Left renal pelvis (tissue), 4 donors: Measurements from ENCODE around the gene MORN1. TPM values are rescaled to one million over a fixed set of nuclear protein-coding genes. Genes with fewer than 3 reads are reported as not detected.

Experiments
- DNase-seq, 4 donors: peaks; one replicate each; pipeline ENCODE4 v3.0.0-alpha.2; 2013; ENCODE audit warnings: low read depth in 4 of 4, low spot score in 3 of 4
- polyA plus RNA-seq, 4 donors: library from polyadenylated mRNA; unstranded; fragments of 120-200 nt; gene quantifications; one replicate each; pipeline ENCODE4 v1.2.1, GENCODE V29; 2013; ENCODE audit not compliant: insufficient read length in 4 of 4

MORN1 gene
- polyA plus RNA-seq, 4 donors, result 7.9 to 16.7 (median 11.1) TPM

DNA sequence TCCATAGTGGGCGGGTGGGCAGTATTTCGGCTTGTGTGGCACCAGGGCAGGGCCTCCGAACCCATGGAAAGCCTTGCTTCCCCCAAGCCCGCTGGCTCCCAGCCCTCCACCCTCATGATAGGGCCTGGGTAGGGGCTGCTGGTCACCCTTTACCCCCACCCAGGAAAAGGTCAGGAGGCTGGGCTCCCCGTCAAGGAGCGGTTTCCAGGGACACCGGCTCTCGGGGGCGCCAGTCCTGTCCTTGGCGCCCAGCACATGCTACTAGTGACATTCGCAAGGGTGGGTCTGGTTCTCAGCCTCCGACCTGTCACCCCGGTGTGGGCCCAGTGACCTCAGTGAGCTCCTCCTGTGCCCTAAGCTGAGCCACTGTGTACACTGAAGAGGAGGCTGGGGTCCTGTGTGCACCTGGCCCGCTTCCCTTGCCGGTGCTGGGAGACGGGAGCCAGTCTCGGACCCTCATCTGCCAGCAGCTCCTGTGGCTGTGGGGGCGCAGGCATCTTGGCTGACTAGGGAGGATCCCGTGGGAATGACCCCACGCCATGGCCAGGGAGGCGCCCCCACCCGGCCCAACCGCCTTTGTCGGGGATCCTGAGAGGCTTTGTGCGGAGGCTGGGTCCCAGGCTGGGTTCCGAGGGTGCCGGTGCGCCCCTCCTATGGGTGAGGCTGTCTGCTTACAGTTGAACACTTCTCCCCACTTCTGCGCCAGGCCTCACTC lies 108.6 kb downstream of the MORN1 start:
- DNase-seq, result no peak

DNA sequence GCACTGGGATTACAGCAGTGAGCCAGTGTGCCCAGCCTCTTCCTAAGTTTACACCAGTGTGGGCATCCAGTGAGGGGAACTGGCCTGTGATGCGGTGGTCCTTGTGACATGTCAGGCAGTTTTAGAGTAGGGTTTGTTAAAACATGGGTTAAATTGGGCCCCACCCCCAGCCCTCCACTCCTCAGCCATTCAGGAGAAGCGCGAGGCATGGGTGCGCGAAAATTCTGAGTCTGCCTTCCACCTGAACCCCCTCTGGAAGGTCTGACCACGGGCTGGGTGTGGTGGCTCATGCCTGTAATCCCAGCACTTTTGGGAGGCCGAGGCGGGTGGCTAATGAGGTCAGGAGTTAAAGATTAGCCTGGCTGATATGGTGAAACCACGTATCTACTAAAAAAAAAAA lies 111.5 kb downstream of the MORN1 start:
- no peak for DNase-seq

GRCh38 chr1:2279210-2279639 lies 112.1 kb downstream of the MORN1 start:
- DNase-seq, result peak; percentile 83 to 93 (median 88)

DNA sequence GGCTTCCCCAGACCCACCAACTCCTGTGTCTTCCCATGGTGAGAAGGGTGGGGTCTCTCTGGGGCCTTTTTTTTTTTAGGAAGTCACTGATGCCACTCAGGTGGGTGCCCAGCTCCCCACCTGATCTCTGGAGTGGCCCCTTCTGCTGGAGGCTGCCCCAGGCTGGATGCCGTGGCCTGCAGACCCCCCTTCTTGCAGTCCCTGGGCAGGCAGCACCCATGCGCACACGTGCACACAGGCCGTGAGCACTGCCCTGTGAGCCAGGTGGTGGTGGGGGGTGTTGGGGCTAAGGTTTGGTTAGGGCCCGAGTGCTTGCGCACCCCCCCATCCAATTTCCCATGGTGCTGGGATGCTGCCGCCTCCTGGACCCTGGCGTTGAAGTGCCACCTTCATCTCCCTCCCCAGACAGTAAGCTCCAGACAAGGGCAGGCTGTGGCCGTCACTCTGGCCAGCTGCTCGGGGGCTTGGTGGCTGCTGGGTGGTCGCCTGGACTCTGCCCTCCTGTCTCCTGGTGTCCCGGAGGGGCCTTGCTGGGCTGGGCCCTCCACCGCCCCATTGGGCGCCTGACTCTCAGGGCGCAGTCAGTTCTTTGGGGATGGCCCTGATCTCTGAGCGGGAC lies 112.7 kb downstream of the MORN1 start:
- no peak for DNase-seq

DNA sequence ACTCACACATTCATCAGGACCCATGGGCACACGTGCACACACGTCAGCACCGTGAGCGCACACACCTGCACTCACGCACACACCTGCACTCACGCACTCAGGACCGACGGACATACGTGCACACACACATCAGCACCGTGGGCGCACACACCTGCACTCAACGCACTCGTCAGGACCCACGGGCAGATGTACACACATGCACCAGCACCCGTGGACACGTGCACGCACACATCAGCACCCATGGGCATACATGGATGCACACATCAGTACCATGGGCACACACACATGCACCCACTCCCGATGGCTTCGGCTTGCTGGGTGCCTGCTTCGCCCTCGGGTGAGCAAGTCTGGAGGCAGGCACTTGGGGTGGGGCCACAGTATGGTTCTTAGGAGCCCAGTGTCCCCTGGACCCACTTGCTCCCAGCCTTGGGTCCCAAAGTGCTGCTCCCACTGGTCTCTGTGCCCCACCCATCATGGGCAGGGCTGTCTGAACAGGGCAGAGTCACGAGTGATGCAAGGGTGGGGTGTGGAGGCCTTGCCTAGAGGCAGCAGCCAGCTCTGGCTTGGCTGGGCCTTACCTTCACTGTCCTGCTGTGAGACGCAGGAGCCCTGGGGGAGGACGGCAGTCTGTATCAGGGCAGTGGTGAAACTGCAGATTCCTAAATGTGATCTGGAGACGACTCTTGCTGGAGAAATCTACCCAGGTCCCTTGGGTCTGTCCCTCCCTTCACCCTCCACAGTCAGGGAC lies 113.4 kb downstream of the MORN1 start:
- DNase-seq, result no peak

DNA sequence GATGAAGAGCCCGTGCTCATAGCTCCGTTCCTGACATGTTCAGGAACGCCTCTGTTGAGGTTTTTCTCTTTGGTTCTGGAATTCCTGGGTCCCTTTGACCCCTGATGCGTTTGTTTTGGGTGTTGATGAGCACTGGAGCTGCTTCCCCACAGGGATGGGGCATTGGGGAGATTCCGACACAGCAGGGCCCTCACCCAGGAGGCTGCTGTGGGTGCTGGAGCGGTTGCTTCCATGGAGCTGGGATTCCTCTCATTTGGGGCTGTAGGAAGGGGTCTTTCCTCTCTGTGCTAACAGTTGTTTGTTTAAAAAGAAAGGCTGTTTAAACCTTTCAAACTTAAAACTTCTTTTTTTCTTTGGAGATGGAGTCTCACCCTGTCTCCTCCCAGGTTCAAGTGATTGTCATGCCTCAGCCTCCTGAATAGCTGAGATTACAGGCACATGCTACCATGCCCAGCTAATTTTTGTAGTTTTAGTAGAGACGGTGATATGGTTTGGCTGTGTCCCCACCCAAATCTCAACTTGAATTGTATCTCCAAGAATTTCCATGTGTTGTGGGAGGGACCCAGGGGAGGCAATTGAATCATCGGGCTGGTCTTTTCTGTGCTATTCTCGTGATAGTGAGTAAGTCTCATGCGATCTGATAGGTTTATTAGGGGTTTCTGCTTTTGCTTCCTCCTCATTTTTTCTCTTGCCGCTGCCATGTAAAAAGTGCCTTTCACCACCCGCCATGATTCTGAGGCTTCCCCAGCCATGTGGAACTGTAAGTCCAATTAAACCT lies 114.4 kb downstream of the MORN1 start:
- DNase-seq, result no peak

- DNase-seq, result no peak
Observed at GRCh38 chr1:2275796-2276536, 115.4 kb downstream of the MORN1 start.

GRCh38 chr1:2274929-2275475 lies 116.4 kb downstream of the MORN1 start:
- no peak for DNase-seq

DNA sequence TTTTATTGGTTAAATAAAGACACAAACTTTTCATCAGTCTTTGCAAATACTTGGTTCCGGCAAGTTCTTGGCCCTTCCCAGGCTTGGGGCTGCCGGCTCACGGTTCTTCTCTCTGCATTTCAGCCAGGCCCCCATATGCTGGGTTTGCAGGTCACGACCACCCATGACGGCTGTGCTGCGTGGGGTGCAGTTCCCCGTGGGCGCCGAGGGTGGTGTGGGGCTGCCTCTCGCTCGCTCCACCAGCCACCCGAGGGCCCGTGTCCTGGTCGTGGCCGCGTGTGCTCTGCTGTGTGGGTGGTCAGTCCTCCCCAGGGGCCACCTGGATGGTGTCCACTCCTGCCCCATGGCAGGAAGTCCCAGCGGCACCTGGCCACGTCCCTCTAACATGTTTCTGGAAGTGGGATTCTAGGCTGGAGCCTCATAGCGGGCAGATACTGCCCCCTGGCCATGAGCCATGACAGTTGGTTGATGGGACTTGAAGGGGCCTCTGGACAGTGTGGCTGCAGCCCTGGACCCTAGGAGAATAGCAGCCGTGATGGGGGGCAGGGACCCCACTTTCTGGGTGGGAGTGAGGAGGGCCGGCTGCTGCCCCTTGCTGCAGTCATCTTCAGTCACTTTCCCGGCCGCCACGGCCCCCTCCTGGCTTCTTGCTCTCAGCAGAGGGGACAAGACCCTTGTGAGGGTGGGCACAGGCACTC lies 117.0 kb downstream of the MORN1 start:
- DNase-seq, result no peak

DNA sequence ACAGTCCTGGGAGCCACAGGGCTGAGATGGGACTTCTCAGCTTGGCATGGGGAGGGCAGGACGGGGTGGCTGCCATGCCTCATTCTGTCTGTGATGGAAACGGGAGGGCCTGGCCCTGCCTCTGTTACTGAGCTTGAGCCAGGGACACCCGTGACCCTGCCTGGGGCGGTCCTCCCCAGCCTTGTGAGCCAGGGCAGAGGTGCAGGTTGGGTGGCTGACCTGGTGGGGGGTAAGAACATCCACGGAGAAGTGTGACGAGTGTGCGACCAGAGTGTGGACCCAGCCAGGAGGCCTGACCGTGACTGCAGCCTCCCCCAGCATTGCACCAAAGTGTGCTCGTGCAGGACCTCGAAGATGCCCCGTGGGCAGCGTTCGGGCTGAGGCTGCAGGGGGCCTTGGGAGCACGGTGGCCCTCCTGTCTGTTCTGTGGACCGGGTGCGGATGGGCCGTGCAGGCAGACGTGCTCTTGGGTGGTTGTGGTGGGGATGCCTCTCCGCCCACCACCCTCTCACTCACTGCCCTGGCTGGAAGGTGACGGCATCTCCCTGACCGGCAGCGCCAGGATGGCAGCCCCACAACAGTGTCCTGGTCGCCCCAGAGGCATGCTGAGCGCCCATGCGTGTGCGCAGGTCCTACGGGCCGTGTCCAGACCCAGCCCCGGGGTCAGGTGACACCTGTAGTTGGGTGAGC lies 117.8 kb downstream of the MORN1 start:
- no peak for DNase-seq

DNA sequence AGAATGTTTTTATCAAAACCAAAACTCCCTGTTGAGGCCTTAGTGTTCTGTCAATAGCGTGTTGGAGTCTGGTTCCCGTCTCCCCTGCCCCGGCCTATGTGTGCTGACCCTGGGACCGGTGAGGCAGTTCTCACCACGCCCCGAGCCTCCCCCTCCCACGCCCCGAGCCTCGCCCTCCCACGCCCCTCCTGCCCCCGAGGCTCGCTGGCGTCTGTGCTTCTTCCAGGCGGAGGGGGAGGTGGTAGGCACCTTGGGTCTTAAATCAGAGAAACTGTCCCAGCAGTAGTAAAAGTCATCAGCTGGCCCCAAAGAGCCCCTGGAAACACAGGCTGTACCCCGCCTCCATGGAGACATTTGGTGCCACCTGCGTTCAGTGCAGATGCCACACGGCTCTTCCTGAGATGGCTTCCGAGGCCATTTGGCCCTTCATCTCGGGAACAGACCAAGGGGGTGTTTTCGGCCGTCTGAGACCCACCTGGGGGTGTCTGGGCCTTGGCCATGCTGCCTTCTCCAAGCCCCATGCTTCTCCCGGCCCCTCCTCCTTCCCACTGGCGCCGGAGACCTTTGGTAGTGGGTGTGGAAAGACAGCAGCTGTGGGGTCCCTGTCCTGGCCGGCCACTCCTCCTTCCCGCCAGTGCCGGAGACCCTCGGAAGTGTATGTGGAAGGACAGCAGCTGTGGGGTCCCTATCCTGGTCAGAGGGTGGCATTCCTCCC lies 118.5 kb downstream of the MORN1 start:
- DNase-seq, result no peak

DNA sequence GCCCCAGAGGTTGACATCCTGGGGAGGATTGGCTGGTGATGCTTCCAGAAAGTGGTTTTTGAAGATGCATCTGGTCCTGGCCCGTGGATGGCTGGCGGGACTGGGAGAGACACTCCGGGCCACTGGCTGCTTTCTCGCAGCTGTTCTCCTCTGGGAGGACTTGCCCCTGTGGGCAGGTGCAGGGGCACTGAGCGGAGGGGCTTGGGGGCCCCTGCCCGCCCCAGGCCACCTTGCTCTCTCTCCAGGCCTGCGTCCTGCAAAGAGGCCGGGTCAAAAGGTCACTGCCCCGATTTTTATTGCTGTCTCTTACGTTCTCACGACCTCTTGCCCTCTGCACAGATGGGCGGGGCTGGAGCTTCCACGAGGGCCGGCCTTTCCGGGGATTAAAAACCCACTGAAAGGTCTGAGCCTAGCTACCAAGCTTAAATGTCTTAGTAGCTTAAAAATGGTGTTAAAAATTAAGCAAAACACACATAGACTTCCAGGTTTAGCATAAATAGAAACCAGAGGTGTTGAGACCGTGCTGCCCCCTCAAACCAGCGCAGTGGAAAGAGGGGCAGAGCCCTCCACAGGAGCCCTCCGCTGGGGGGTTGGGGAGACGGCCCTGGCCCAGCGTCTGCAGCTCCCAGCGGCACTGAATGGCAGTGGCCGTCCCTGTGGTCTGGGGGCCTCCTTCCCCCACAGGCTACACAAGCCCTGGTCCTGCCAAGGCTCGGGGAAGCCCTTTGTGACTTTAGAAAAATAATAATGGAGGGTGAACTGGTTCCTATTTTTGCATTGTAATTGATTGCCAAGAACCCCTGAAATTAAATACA lies 119.3 kb downstream of the MORN1 start:
- no peak for DNase-seq

Other genes starting within 250 kb of the MORN1 start
- 10 to 100 TPM; 28.0 to 68.3 (median 36.1) TPM for gene FAAP20, start 196.8 kb downstream of the MORN1 start, polyA plus RNA-seq
- gene SKI, start 163.2 kb downstream of the MORN1 start, polyA plus RNA-seq, result 10 to 100 TPM; 51.6 to 83.7 (median 57.2) TPM
- gene RER1, start 287 bp upstream of the MORN1 start, polyA plus RNA-seq, result 100 to 1,000 TPM; 103 to 139 (median 125) TPM
- gene PEX10, start 21.0 kb upstream of the MORN1 start, polyA plus RNA-seq, result 10 to 100 TPM; 12.4 to 29.9 (median 20.1) TPM
- 1 to 10 TPM in 2 of 4 donors, under 1 TPM in 2; 0.38 to 1.9 (median 1.3) TPM for gene PLCH2, start 84.7 kb upstream of the MORN1 start, polyA plus RNA-seq
- gene PANK4, start 135.0 kb upstream of the MORN1 start, polyA plus RNA-seq, result 10 to 100 TPM; 22.5 to 31.2 (median 26.0) TPM
- under 1 TPM; 0.14 to 0.41 (median 0.30) TPM for gene HES5, start 138.7 kb upstream of the MORN1 start, polyA plus RNA-seq
- 10 to 100 TPM; 15.9 to 26.3 (median 20.2) TPM for gene TNFRSF14, start 164.8 kb upstream of the MORN1 start, polyA plus RNA-seq
- 10 to 100 TPM; 16.9 to 48.1 (median 36.5) TPM for gene PRXL2B, start 195.2 kb upstream of the MORN1 start, polyA plus RNA-seq
- gene MMEL1, start 241.5 kb upstream of the MORN1 start, polyA plus RNA-seq, result 1 to 10 TPM in 3 of 4 donors, under 1 TPM in 1; 0.10 to 3.9 (median 2.5) TPM